HepG2 (cell line): ENCODE data around the gene COPS6. TPM values are rescaled to one million over a fixed set of nuclear protein-coding genes. Genes with fewer than 3 reads are reported as not detected.

Experiments
- DMAP1 ChIP-seq: IDR thresholded peaks from 2 replicates; pipeline ENCODE4 v1.6.1; 2016
- FUBP1 ChIP-seq: sonication (generic); formaldehyde crosslinking; IDR thresholded peaks from 2 replicates; pipeline ENCODE4 v1.5.1; 2020; ENCODE audit warnings: missing genetic modification reagents, mild to moderate bottlenecking, borderline replicate concordance
- HDAC1 ChIP-seq: sonication (generic); formaldehyde crosslinking; IDR thresholded peaks from 2 replicates; pipeline ENCODE4 v1.5.1; 2020; ENCODE audit warnings: mild to moderate bottlenecking, missing genetic modification reagents
- MIXL1 ChIP-seq: IDR thresholded peaks from 2 replicates; pipeline ENCODE4 v1.6.1; 2016
- MTA1 ChIP-seq: sonication (generic); formaldehyde crosslinking; IDR thresholded peaks from 2 replicates; pipeline ENCODE4 v1.4.0; 2020; ENCODE audit warnings: missing genetic modification reagents, mild to moderate bottlenecking, borderline replicate concordance
- MXD3 ChIP-seq: IDR thresholded peaks from 2 replicates; pipeline ENCODE4 v1.6.1; 2016; ENCODE audit warnings: mild to moderate bottlenecking, missing biosample characterization, missing genetic modification reagents
- NRL ChIP-seq: sonication (generic); formaldehyde crosslinking; IDR thresholded peaks from 2 replicates; pipeline ENCODE4 v1.5.0; 2020; ENCODE audit warnings: missing genetic modification reagents, mild to moderate bottlenecking, moderate library complexity, borderline replicate concordance
- TRAFD1 ChIP-seq: sonication (generic); formaldehyde crosslinking; IDR thresholded peaks from 2 replicates; pipeline ENCODE4 v1.5.1; 2020; ENCODE audit warnings: missing genetic modification reagents, mild to moderate bottlenecking, borderline replicate concordance
- ZBTB14 ChIP-seq: sonication (generic); formaldehyde crosslinking; IDR thresholded peaks from 2 replicates; pipeline ENCODE4 v1.4.0; 2020; ENCODE audit warnings: missing genetic modification reagents
- ZFP41 ChIP-seq: sonication (generic); formaldehyde crosslinking; IDR thresholded peaks from 2 replicates; pipeline ENCODE4 v1.4.0; 2020; ENCODE audit warnings: mild to moderate bottlenecking, missing genetic modification reagents, borderline replicate concordance
- ZNF224 ChIP-seq: sonication (generic); formaldehyde crosslinking; IDR thresholded peaks from 2 replicates; pipeline ENCODE4 v1.5.0; 2020; ENCODE audit warnings: mild to moderate bottlenecking, missing genetic modification reagents
- ZNF235 ChIP-seq: sonication (generic); formaldehyde crosslinking; IDR thresholded peaks from 2 replicates; pipeline ENCODE4 v1.8.1; 2023; ENCODE audit warnings: mild to moderate bottlenecking, missing genetic modification reagents, borderline replicate concordance
- ZNF34 ChIP-seq: sonication (generic); formaldehyde crosslinking; IDR thresholded peaks from 2 replicates; pipeline ENCODE4 v1.4.0; 2020; ENCODE audit warnings: mild to moderate bottlenecking, missing genetic modification reagents, borderline replicate concordance
- ZNF430 ChIP-seq: sonication (generic); formaldehyde crosslinking; IDR thresholded peaks from 2 replicates; pipeline ENCODE4 v1.9.0; 2021; ENCODE audit warnings: mild to moderate bottlenecking, missing genetic modification reagents
- polyA plus RNA-seq, 8 experiments: library from polyadenylated mRNA; depleted of rRNA in 3 of 8; stranded (reverse) in 7 of 8; unstranded in 1 of 8; fragments of >200 nt; fragmentation: Illumina TruSeq in 4 of 8; extraction: Trizol in 4 of 8; gene quantifications; 2 replicates each; pipeline versions ENCODE4 v1.2.1 to v1.2.3, GENCODE V29; 2011 to 2016; ENCODE audit warnings: low read depth in 4 of 8, missing spikeins in 1 of 8, mixed read lengths in 1 of 8; ENCODE audit not compliant: insufficient read depth in 1 of 8
- total RNA-seq, 5 experiments: library from RNA; depleted of rRNA; stranded (reverse); fragments of >200 nt; fragmentation: Illumina TruSeq; extraction: Trizol; gene quantifications; 2 replicates each; pipeline ENCODE4 v1.2.3, GENCODE V29; 2016; ENCODE audit warnings: low read depth in 1 of 5
- TF ChIP-seq, protein P1 (sequence below): sonication (generic); formaldehyde crosslinking; IDR thresholded peaks from 2 replicates; pipeline ENCODE4 v1.8.0; 2022; ENCODE audit warnings: missing genetic modification reagents, mild to moderate bottlenecking, moderate library complexity, borderline replicate concordance
- TF ChIP-seq, protein P2 (sequence below): sonication (generic); formaldehyde crosslinking; IDR thresholded peaks from 2 replicates; pipeline ENCODE4 v1.8.1; 2023; ENCODE audit warnings: mild to moderate bottlenecking, moderate library complexity, missing genetic modification reagents
- TF ChIP-seq, protein P3 (sequence below): sonication (generic); formaldehyde crosslinking; IDR thresholded peaks from 2 replicates; pipeline ENCODE4 v1.4.0; 2020; ENCODE audit warnings: missing genetic modification reagents, borderline replicate concordance

The COPS6 gene
- total and polyA plus RNA-seq, 2 of the 13 experiments (the other 11 are each of a cell fraction or from before 2014, with no cell fraction given) = 33.4 to 117 TPM

- TF ChIP-seq, protein P1, sequence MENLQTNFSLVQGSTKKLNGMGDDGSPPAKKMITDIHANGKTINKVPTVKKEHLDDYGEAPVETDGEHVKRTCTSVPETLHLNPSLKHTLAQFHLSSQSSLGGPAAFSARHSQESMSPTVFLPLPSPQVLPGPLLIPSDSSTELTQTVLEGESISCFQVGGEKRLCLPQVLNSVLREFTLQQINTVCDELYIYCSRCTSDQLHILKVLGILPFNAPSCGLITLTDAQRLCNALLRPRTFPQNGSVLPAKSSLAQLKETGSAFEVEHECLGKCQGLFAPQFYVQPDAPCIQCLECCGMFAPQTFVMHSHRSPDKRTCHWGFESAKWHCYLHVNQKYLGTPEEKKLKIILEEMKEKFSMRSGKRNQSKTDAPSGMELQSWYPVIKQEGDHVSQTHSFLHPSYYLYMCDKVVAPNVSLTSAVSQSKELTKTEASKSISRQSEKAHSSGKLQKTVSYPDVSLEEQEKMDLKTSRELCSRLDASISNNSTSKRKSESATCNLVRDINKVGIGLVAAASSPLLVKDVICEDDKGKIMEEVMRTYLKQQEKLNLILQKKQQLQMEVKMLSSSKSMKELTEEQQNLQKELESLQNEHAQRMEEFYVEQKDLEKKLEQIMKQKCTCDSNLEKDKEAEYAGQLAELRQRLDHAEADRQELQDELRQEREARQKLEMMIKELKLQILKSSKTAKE (CRISPR knock-in tag) = 0 out of 2 replicates have a peak, but pooled peaks have one; percentile 34
- TF ChIP-seq HDAC1 (CRISPR knock-in tag) (peak; percentile 98), ZNF430 (CRISPR knock-in tag) (peak; percentile 38; the same call in 1 of the 2 replicates), DMAP1 (peak; percentile 91), ZBTB14 (peak; percentile 11; the same call in 1 of the 2 replicates), ZNF235 (CRISPR knock-in tag) (no peak), MIXL1 (no peak), ZFP41 (CRISPR knock-in tag) (no peak; the same call in 1 of the 2 replicates), TRAFD1 (CRISPR knock-in tag) (peak; percentile 77; the same call in 1 of the 2 replicates), ZNF34 (no peak), FUBP1 (no peak), ZNF224 (CRISPR knock-in tag) (0 out of 2 replicates have a peak, but pooled peaks have one; percentile 22), MXD3 (peak; percentile 91), MTA1 (CRISPR knock-in tag) (no peak), NRL (CRISPR knock-in tag) (no peak)
- TF ChIP-seq, protein P2, sequence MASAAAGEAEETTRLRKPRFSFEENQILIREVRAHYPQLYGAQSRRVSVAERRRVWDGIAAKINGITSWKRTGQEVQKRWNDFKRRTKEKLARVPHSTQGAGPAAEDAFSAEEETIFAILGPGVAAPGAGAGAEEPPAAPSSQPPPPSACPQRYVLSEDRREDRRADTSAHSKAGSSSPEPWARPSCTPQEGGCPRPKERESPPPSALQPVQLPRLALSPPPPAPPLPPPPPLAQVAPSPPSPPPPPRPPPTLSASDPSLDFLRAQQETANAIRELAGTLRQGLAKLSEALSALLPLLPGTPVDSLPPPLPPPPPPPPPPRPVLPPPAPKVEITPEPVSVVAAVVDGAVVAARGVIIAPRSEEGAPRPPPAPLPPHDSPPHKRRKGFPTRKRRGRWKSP (CRISPR knock-in tag) = peak; percentile 55; the same call in 1 of the 2 replicates
- TF ChIP-seq, protein P3, sequence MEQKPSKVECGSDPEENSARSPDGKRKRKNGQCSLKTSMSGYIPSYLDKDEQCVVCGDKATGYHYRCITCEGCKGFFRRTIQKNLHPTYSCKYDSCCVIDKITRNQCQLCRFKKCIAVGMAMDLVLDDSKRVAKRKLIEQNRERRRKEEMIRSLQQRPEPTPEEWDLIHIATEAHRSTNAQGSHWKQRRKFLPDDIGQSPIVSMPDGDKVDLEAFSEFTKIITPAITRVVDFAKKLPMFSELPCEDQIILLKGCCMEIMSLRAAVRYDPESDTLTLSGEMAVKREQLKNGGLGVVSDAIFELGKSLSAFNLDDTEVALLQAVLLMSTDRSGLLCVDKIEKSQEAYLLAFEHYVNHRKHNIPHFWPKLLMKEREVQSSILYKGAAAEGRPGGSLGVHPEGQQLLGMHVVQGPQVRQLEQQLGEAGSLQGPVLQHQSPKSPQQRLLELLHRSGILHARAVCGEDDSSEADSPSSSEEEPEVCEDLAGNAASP (CRISPR knock-in tag) = peak; percentile 72
Measured at GRCh38 chr7:100100420-100101015, 11.7 kb downstream of the COPS6 start (continued).
